CD4-positive, alpha-beta T cell (primary cell): Measurements from ENCODE around the gene SNCA. TPM values are rescaled to one million over a fixed set of nuclear protein-coding genes. Genes with fewer than 3 reads are reported as not detected.

Experiments
- ATAC-seq: fragments of 200-7000 bp; cut with Tn5 transposase; one replicate; pipeline ENCODE4 v1.10.0; 2022; ENCODE audit warnings: mild to moderate bottlenecking; ENCODE audit not compliant: poor library complexity
- CTCF ChIA-PET: fragments of 350-600 bp; sonication (Branson Sonifier 250); formaldehyde crosslinking; loops from one replicate; lab custom pipeline; 2021; ENCODE audit warnings: antibody characterized with exemption, inconsistent platforms; lab: Charles Lee
- POLR2A ChIA-PET: fragments of 350-600 bp; sonication (Branson Sonifier 250); formaldehyde crosslinking; loops from one replicate; lab custom pipeline; 2021; ENCODE audit warnings: antibody characterized with exemption, inconsistent platforms; lab: Charles Lee
- DNase-seq, 14 experiments: peaks; one replicate each; pipeline ENCODE4 v3.0.0-alpha.2; 2013 to 2020; ENCODE audit warnings: mixed read lengths in 2 of 14
- H3K27ac ChIP-seq, 2 donors: one replicate each; pipeline versions ENCODE4 v1.5.1 to v1.7.0; 2013; ENCODE audit warnings: low read length in 2 of 2, low read depth in 1 of 2, mild to moderate bottlenecking in 1 of 2
- H3K27me3 ChIP-seq, 2 experiments: 1 replicate in 1 of 2; 2 replicates in 1 of 2; pipeline versions ENCODE4 v1.6.1 to v1.7.0; 2013; ENCODE audit warnings: low read length in 2 of 2, control low read depth in 1 of 2, mild to moderate bottlenecking in 1 of 2, moderate library complexity in 1 of 2; ENCODE audit not compliant: insufficient read depth in 2 of 2, control insufficient read depth in 1 of 2
- H3K36me3 ChIP-seq: one replicate; pipeline ENCODE4 v1.6.1; 2013; ENCODE audit warnings: low read length, control low read depth; ENCODE audit not compliant: insufficient read depth
- H3K4me1 ChIP-seq: one replicate; pipeline ENCODE4 v1.6.1; 2013; ENCODE audit warnings: low read length, control low read depth; ENCODE audit not compliant: insufficient read depth
- H3K4me3 ChIP-seq: one replicate; pipeline ENCODE4 v1.5.1; 2013; ENCODE audit warnings: mild to moderate bottlenecking, low read length, moderate library complexity
- H3K9me3 ChIP-seq, 2 experiments: 1 replicate in 1 of 2; 2 replicates in 1 of 2; pipeline versions ENCODE4 v1.6.1 to v1.7.0; 2013; ENCODE audit warnings: low read length in 2 of 2, mild to moderate bottlenecking in 2 of 2, control low read depth in 1 of 2, moderate library complexity in 1 of 2; ENCODE audit not compliant: control insufficient read depth in 1 of 2, insufficient read depth in 1 of 2
- H3K27ac Mint-ChIP-seq: one replicate; pipeline ENCODE4 v1.8.0; 2020; ENCODE audit warnings: mixed read lengths
- H3K27me3 Mint-ChIP-seq: one replicate; pipeline ENCODE4 v1.8.0; 2021; ENCODE audit warnings: mixed read lengths
- H3K36me3 Mint-ChIP-seq: one replicate; pipeline ENCODE4 v1.8.0; 2021; ENCODE audit warnings: low read depth, mixed read lengths
- H3K4me1 Mint-ChIP-seq: one replicate; pipeline ENCODE4 v1.8.0; 2021; ENCODE audit warnings: low read depth, mixed read lengths
- H3K4me3 Mint-ChIP-seq: one replicate; pipeline ENCODE4 v1.8.0; 2020; ENCODE audit warnings: mild to moderate bottlenecking, mixed read lengths
- H3K9me3 Mint-ChIP-seq: one replicate; pipeline ENCODE4 v1.8.0; 2020; ENCODE audit warnings: mixed read lengths
- CTCF ChIP-seq: fragments of 200-600 bp; IDR thresholded peaks from one replicate; pipeline ENCODE4 v1.8.0; 2022; ENCODE audit warnings: antibody characterized with exemption, mild to moderate bottlenecking
- intact Hi-C, 2 experiments: fragments of 100-400 bp; cut with DNase I in 1 of 2; cut with micrococcal nuclease in 1 of 2; formaldehyde crosslinking; loops; one replicate each; pipeline versions ENCODE4 v1.15.1 to v1.9.0; 2023 to 2025; cut with DNase I, micrococcal nuclease
- total RNA-seq, 174 experiments: library from RNA in 2 of 174; stranded (reverse) in 2 of 174; gene quantifications; one replicate each; pipeline ENCODE4 v1.2.3 and lab custom pipeline; 2021 to 2026

Gene SNCA
- total RNA-seq, 2 experiments from 2014 or later, result not detected

- DNase-seq (no peak), ATAC-seq (no peak)
- no peaks in the 10 kb centered on the region for H3K4me1 Mint-ChIP-seq
- peaks cover 5% of the 10 kb centered on the region for H3K9me3 Mint-ChIP-seq
- H3K4me1 ChIP-seq, result no peaks in the 10 kb centered on the region
- H3K36me3 ChIP-seq, result no peaks in the 10 kb centered on the region
- H3K4me3 ChIP-seq, result no peak overlapping the region
- peaks cover 0 to 11% of the 10 kb centered on the region in 2 experiments for H3K9me3 ChIP-seq
- no peak for TF ChIP-seq CTCF
- no peak overlapping the region for H3K27ac Mint-ChIP-seq
- ChIA-PET POLR2A (no interaction called here), CTCF (no interaction called here)
- H3K27me3 Mint-ChIP-seq, result peaks cover 20% of the 10 kb centered on the region
- no peak overlapping the region for H3K27ac ChIP-seq
- no peak overlapping the region for H3K4me3 Mint-ChIP-seq
- intact Hi-C loops, result no loop called here
- no peaks in the 10 kb centered on the region for H3K36me3 Mint-ChIP-seq
- no peaks in the 10 kb centered on the region for H3K27me3 ChIP-seq
Observed at GRCh38 chr4:89855236-89855635, 18.3 kb upstream of the SNCA start.

GRCh38 chr4:89847571-89848325 lies 10.8 kb upstream of the SNCA start:
- intact Hi-C loops, result no loop called here
- no peaks in the 10 kb centered on the region for H3K4me1 ChIP-seq
- POLR2A ChIA-PET, result no interaction called here
- H3K27me3 Mint-ChIP-seq, result no peaks in the 10 kb centered on the region
- H3K9me3 ChIP-seq, result peaks cover 0 to 7% of the 10 kb centered on the region in 2 experiments
- peaks cover 12% of the 10 kb centered on the region for H3K9me3 Mint-ChIP-seq
- TF ChIP-seq CTCF, result no peak
- CTCF ChIA-PET, result no interaction called here
- H3K27me3 ChIP-seq, result no peaks in the 10 kb centered on the region
- H3K4me3 Mint-ChIP-seq, result no peak overlapping the region
- H3K4me1 Mint-ChIP-seq, result no peaks in the 10 kb centered on the region
- no peaks in the 10 kb centered on the region for H3K36me3 ChIP-seq
- H3K4me3 ChIP-seq, result no peak overlapping the region
- H3K36me3 Mint-ChIP-seq, result no peaks in the 10 kb centered on the region
- DNase-seq (no peak), ATAC-seq (no peak)
- H3K27ac Mint-ChIP-seq, result no peak overlapping the region
- no peak overlapping the region for H3K27ac ChIP-seq

GRCh38 chr4:89839558-89839957 lies 2.6 kb upstream of the SNCA start:
- POLR2A ChIA-PET, result no interaction called here
- intact Hi-C loops, result no loop called here

More at GRCh38 chr4:89839558-89839957, 2.6 kb upstream of the SNCA start:
- CTCF ChIA-PET, result no interaction called here
- Histone ChIP-seq H3K4me3 (no peak overlapping the region), H3K4me1 (peaks cover 21% of the 10 kb centered on the region), H3K9me3 (peaks cover 0 to 9% of the 10 kb centered on the region in 2 experiments), H3K27me3 (peaks cover 23 to 54% of the 10 kb centered on the region in 2 experiments), H3K27ac (no peak overlapping the region), H3K36me3 (no peaks in the 10 kb centered on the region)
- no peak for DNase-seq
- H3K27me3 Mint-ChIP-seq, result peaks cover 63% of the 10 kb centered on the region
- peaks cover 22% of the 10 kb centered on the region for H3K4me1 Mint-ChIP-seq
- H3K4me3 Mint-ChIP-seq, result no peak overlapping the region
- H3K36me3 Mint-ChIP-seq, result no peaks in the 10 kb centered on the region
- no peak for ATAC-seq
- no peaks in the 10 kb centered on the region for H3K9me3 Mint-ChIP-seq
- H3K27ac Mint-ChIP-seq, result no peak overlapping the region
- TF ChIP-seq CTCF, result no peak
